Stomach (tissue), 9 donors: ENCODE data around the gene DHRSX. TPM values are rescaled to one million over a fixed set of nuclear protein-coding genes. Genes with fewer than 3 reads are reported as not detected.
"Not testable (repeated sequence)": the region's sequence is repeated elsewhere in the genome, so short reads cannot be mapped to it uniquely, and the experiment has no call there.

ENCODE experiments used
- DNase-seq, 2 donors: peaks; one replicate each; pipeline versions ENCODE4 v3.0.0 to v3.0.0-alpha.2; 2013 to 2019
- H3K27ac ChIP-seq, 5 donors: fragments of 200-600 bp in 4 of 5; sonication (generic) in 4 of 5; one replicate each; pipeline ENCODE4 v1.5.1; 2013 to 2019; ENCODE audit warnings: mild to moderate bottlenecking in 1 of 5, moderate library complexity in 1 of 5
- H3K27me3 ChIP-seq, 3 donors: fragments of 200-600 bp; sonication (generic); one replicate each; pipeline ENCODE4 v1.5.1; 2017 to 2019; ENCODE audit warnings: mixed run types in 1 of 3
- H3K36me3 ChIP-seq, 4 donors: fragments of 200-600 bp; sonication (generic); 1 replicate in 3 of 4; 2 replicates in 1 of 4; pipeline ENCODE4 v1.5.1; 2016 to 2019
- H3K4me1 ChIP-seq, 4 donors: fragments of 200-600 bp; sonication (generic); one replicate each; pipeline ENCODE4 v1.5.1; 2016 to 2019
- H3K4me3 ChIP-seq, 4 donors: fragments of 200-600 bp; sonication (generic) in 3 of 4; one replicate each; pipeline ENCODE4 v1.5.1; 2016 to 2019; ENCODE audit warnings: mild to moderate bottlenecking in 1 of 4
- H3K9me3 ChIP-seq, 4 donors: fragments of 200-600 bp; sonication (generic); one replicate each; pipeline ENCODE4 v1.5.1; 2016 to 2019
- EP300 ChIP-seq: sonication (generic); formaldehyde crosslinking; IDR thresholded peaks from one replicate; pipeline ENCODE4 v1.6.1; 2017; ENCODE audit warnings: antibody characterized with exemption
- POLR2A ChIP-seq, 4 donors: fragments of 450-650 bp; IDR thresholded peaks; one replicate each; pipeline ENCODE4 v1.6.1; 2016; ENCODE audit warnings: antibody characterized with exemption in 4 of 4, control low read depth in 2 of 4, mild to moderate bottlenecking in 1 of 4, moderate library complexity in 1 of 4
- POLR2AphosphoS5 ChIP-seq, 3 donors: sonication (generic); formaldehyde crosslinking; IDR thresholded peaks; one replicate each; pipeline ENCODE4 v1.6.1; 2016; ENCODE audit warnings: antibody characterized with exemption in 3 of 3
- WGBS, 5 donors: extraction: QIAGEN DNeasy Blood & Tissue Kit in 3 of 5; methylation state at CpG; one replicate each; pipeline versions ENCODE4 v1.1.5 to v1.1.7; 2013 to 2018; 5-methylcytosine and 5-hydroxymethylcytosine counted together
- intact Hi-C: fragments of 100-400 bp; cut with DNase I; formaldehyde crosslinking; loops from one replicate; pipeline ENCODE4 v1.15.1; 2023; ENCODE audit warnings: low total_unique reads
- polyA plus RNA-seq, 3 donors: library from polyadenylated mRNA; stranded (reverse); fragments of 200-250 nt; gene quantifications; one replicate each; pipeline ENCODE4 v1.2.3, GENCODE V29; 2013
- total RNA-seq, 5 donors: library from RNA; depleted of rRNA; stranded (reverse); fragments of >200 nt; gene quantifications; one replicate each; pipeline versions ENCODE4 v1.1.0 to v1.2.3, GENCODE V29; 2014 to 2016
- TF ChIP-seq, protein P1 (sequence below), 7 experiments: fragments of 450-650 bp in 4 of 7; fragments of 200-600 bp in 3 of 7; sonication (generic) in 3 of 7; IDR thresholded peaks; one replicate each; pipeline ENCODE4 v1.5.1; 2016 to 2019; ENCODE audit warnings: antibody characterized with exemption in 7 of 7, control low read depth in 2 of 7, mild to moderate bottlenecking in 1 of 7
- donor health status: healthy with polysubstance abuse.
- donor health status: Bipolar disorder and iron deficiency.
- donor health status: healthy.

Gene DHRSX
- total and polyA plus RNA-seq, 8 donors: 11.2 to 69.4 (median 21.1) TPM

GRCh38 chrX:2315434-2315833 lies 185.3 kb downstream of the DHRSX start:
- TF ChIP-seq, protein P1, sequence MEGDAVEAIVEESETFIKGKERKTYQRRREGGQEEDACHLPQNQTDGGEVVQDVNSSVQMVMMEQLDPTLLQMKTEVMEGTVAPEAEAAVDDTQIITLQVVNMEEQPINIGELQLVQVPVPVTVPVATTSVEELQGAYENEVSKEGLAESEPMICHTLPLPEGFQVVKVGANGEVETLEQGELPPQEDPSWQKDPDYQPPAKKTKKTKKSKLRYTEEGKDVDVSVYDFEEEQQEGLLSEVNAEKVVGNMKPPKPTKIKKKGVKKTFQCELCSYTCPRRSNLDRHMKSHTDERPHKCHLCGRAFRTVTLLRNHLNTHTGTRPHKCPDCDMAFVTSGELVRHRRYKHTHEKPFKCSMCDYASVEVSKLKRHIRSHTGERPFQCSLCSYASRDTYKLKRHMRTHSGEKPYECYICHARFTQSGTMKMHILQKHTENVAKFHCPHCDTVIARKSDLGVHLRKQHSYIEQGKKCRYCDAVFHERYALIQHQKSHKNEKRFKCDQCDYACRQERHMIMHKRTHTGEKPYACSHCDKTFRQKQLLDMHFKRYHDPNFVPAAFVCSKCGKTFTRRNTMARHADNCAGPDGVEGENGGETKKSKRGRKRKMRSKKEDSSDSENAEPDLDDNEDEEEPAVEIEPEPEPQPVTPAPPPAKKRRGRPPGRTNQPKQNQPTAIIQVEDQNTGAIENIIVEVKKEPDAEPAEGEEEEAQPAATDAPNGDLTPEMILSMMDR (IDR thresholded peaks at IDR 0.05): no peak
- TF ChIP-seq EP300: no peak
- TF ChIP-seq POLR2AphosphoS5 (IDR thresholded peaks at IDR 0.05): no peak
- no peak for TF ChIP-seq POLR2A (IDR thresholded peaks at IDR 0.05)
- Histone ChIP-seq H3K36me3 (no peaks in the 10 kb centered on the region), H3K9me3 (no peaks in the 10 kb centered on the region), H3K4me3 (no peak overlapping the region), H3K4me1 (peaks cover 0 to 4% (median 1%) of the 10 kb centered on the region in 4 donors), H3K27me3 (no peaks in the 10 kb centered on the region), H3K27ac (no peak overlapping the region)
- WGBS, 5 donors: 84 to 94% (median 90%) methylated on average over 5 of the region's 5 CpGs
- intact Hi-C loops: no loop called here
- no peak for DNase-seq

- 79 to 84% (median 84%) methylated on average over 14 of the region's 14 CpGs for WGBS, 5 donors
- H3K27me3 ChIP-seq: no peaks in the 10 kb centered on the region
- peaks cover 0 to 3% (median 0%) of the 10 kb centered on the region in 4 donors for H3K4me1 ChIP-seq
- intact Hi-C loops: no loop called here
- DNase-seq: no peak
- TF ChIP-seq, protein P1 (IDR thresholded peaks at IDR 0.05): no peak
- no peak overlapping the region for H3K4me3 ChIP-seq
- no peak overlapping the region for H3K27ac ChIP-seq
- peaks cover 0 to 2% (median 0%) of the 10 kb centered on the region in 4 donors for H3K36me3 ChIP-seq
- no peaks in the 10 kb centered on the region for H3K9me3 ChIP-seq
Measured at GRCh38 chrX:2314831-2315365, 185.9 kb downstream of the DHRSX start.

- Histone ChIP-seq H3K36me3 (peaks cover 0 to 4% (median 0%) of the 10 kb centered on the region in 4 donors), H3K4me3 (no peak overlapping the region), H3K27ac (no peak overlapping the region), H3K27me3 (no peaks in the 10 kb centered on the region), H3K9me3 (no peaks in the 10 kb centered on the region), H3K4me1 (peaks cover 0 to 3% (median 0%) of the 10 kb centered on the region in 4 donors)
- intact Hi-C loops: no loop called here
- DNase-seq: no peak
- no peak for TF ChIP-seq EP300
- no peak for TF ChIP-seq POLR2A (IDR thresholded peaks at IDR 0.05)
- no peak for TF ChIP-seq POLR2AphosphoS5 (IDR thresholded peaks at IDR 0.05)
- TF ChIP-seq, protein P1 (IDR thresholded peaks at IDR 0.05): no peak
- WGBS, 5 donors: 13 to 67% (median 33%) methylated on average over 1 of the region's 1 CpG
Measured at GRCh38 chrX:2313864-2314640, 186.7 kb downstream of the DHRSX start.

DNA sequence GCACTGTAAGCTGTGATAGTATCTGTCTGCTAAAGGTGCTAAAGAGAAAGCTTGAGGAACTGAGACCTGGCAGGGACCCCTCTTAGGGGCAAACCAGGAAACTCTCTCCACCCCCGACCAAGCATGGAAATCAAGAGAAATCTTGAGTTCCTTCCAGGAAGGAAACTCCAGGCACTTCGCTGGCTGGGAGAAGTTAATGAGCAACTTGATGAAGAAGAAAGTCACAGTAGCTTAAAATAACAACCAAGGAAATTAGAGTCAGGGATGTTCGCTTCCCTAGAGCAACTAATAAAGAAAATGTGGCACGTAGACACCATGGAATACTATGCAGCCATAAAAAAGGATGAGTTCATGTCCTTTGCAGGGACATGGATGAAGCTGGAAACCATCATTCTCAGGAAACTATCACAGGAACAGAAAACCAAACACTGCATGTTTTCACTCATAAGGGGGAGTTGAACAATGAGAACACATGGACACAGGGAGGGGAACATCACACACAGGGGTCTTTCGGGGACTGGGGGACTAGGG lies 188.7 kb downstream of the DHRSX start:
- DNase-seq, H3K27ac ChIP-seq, H3K9me3 ChIP-seq, H3K4me1 ChIP-seq, H3K36me3 ChIP-seq, intact Hi-C loops, H3K27me3 ChIP-seq, H3K4me3 ChIP-seq: not testable (repeated sequence)
- WGBS, 5 donors: 73 to 92% (median 87%) methylated on average over 5 of the region's 5 CpGs

DNA sequence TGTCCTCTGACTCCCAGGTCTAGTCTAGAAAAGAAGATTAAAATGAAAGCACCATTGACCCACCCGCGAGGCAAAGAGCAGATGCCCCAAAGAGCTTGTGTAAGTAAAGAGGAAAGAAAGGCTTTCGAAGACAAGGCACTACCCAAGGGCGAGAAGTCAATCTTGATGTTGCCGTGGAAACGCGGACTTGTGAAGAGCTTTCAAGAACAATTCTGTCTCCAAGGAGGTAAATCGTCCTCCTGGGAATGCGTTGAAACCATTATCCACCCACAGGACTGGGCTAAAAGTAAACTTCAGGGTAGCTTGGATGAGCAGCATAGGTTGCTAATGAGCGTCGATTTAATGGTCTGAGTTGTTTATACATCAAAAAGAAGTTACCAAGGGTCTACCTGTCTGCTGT lies 189.3 kb downstream of the DHRSX start:
- TF ChIP-seq POLR2AphosphoS5 (IDR thresholded peaks at IDR 0.05): no peak
- TF ChIP-seq, protein P1 (IDR thresholded peaks at IDR 0.05): no peak
- TF ChIP-seq POLR2A (IDR thresholded peaks at IDR 0.05): no peak
- no peak for TF ChIP-seq EP300
- H3K36me3 ChIP-seq: peaks cover 0 to 4% (median 0%) of the 10 kb centered on the region in 4 donors
- 59 to 76% (median 66%) methylated on average over 11 of the region's 11 CpGs for WGBS, 5 donors
- no peak overlapping the region for H3K4me3 ChIP-seq
- intact Hi-C loops: no loop called here
- no peaks in the 10 kb centered on the region for H3K4me1 ChIP-seq
- DNase-seq: peak in 1 of 2 donors; percentile 15
- no peaks in the 10 kb centered on the region for H3K9me3 ChIP-seq
- no peak overlapping the region for H3K27ac ChIP-seq
- H3K27me3 ChIP-seq: no peaks in the 10 kb centered on the region
